ENCODE results near the gene PTCSC3.
"Not testable (repeated sequence)": the region's sequence is repeated elsewhere in the genome, so short reads cannot be mapped to it uniquely, and the experiment has no call there.

The PTCSC3 gene

DNA sequence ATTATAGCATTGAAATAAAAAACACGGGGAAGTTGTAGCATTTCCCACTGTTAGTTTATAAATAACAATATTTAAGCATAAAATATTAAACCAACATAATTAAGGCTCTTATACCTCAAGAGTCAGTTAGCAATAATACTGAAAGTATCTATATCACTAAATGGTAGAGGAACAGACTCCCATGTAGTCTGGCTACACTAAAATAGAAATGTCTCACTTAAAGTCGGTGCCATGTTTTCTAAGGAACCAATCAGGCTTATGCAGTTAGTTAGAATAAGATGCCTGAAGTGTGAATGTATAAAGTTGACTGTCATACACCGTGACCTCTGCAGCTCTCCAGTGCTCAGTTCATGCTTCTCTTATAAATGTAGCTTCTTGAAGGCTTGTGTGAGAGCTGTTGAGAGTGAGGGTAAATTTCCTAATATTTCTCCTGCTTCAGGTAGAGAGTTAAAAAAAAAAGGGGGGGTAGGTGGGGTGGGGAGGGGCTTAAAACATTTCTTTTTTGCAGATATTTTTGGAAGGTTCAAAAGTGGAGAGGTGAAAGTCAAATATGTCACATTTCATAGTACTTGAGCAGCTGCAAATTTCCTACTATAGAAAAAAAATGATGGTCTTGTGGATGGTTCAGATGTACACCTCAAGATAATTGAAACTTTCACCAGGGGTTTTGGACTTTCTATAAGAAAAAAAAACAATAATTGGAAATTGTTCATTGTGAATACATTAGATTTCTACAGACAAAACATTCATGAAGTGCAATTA is 64.5 kb downstream of the PTCSC3 start:
- H3K27me3 ChIP-seq (ENCODE audit: insufficient read depth, low read depth, severe bottlenecking) = peaks cover 87% of the 10 kb centered on the region
- H3K36me3 ChIP-seq = no peaks in the 10 kb centered on the region
- TF ChIP-seq, protein P1, sequence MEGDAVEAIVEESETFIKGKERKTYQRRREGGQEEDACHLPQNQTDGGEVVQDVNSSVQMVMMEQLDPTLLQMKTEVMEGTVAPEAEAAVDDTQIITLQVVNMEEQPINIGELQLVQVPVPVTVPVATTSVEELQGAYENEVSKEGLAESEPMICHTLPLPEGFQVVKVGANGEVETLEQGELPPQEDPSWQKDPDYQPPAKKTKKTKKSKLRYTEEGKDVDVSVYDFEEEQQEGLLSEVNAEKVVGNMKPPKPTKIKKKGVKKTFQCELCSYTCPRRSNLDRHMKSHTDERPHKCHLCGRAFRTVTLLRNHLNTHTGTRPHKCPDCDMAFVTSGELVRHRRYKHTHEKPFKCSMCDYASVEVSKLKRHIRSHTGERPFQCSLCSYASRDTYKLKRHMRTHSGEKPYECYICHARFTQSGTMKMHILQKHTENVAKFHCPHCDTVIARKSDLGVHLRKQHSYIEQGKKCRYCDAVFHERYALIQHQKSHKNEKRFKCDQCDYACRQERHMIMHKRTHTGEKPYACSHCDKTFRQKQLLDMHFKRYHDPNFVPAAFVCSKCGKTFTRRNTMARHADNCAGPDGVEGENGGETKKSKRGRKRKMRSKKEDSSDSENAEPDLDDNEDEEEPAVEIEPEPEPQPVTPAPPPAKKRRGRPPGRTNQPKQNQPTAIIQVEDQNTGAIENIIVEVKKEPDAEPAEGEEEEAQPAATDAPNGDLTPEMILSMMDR (IDR thresholded peaks at IDR 0.05; ENCODE audit: low read depth, low read length) = no peak
- no peaks in the 10 kb centered on the region for H3K9me3 ChIP-seq (ENCODE audit: severe bottlenecking)
- DNase-seq = no peak
- H3K27ac ChIP-seq = no peak overlapping the region
- no peak overlapping the region for H3K4me3 ChIP-seq (ENCODE audit: low read depth, low read length)

- no peaks in the 10 kb centered on the region for H3K36me3 ChIP-seq
- DNase-seq = no peak
- H3K4me3 ChIP-seq (ENCODE audit: low read depth, low read length) = no peak overlapping the region
- no peak overlapping the region for H3K27ac ChIP-seq
- H3K9me3 ChIP-seq (ENCODE audit: severe bottlenecking) = no peaks in the 10 kb centered on the region
- H3K27me3 ChIP-seq (ENCODE audit: insufficient read depth, low read depth, severe bottlenecking) = peaks cover 75% of the 10 kb centered on the region
- TF ChIP-seq, protein P1 (IDR thresholded peaks at IDR 0.05; ENCODE audit: low read depth, low read length) = no peak
Observed at GRCh38 chr14:36105401-36105800, 71.1 kb downstream of the PTCSC3 start.

DNA sequence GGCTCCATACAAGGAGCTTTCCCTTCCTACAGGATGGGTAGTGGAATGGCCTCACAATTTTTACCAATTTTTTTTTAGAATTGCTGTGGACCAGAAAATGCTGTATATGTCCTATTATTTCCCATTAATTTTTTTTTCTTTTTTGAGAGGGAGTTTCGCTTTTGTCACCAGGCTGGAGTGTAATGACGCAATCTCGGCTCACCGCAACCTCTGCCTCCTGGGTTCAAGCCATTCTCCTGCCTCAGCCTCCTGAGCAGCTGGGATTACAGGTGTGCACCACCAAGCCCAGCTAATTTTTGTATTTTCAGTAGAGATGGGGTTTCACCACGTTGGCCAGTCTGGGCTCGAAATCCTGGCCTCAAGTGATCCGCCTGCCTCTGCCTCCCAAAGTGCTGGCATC is 72.3 kb downstream of the PTCSC3 start:
- not testable (repeated sequence) for DNase-seq; H3K4me3 ChIP-seq (ENCODE audit: low read depth, low read length); H3K9me3 ChIP-seq (ENCODE audit: severe bottlenecking); H3K36me3 ChIP-seq; H3K27ac ChIP-seq
- H3K27me3 ChIP-seq (ENCODE audit: insufficient read depth, low read depth, severe bottlenecking) = peaks cover 74% of the 10 kb centered on the region

GRCh38 chr14:36099619-36100018 is 76.9 kb downstream of the PTCSC3 start:
- H3K27me3 ChIP-seq (ENCODE audit: insufficient read depth, low read depth, severe bottlenecking) = peaks cover 84% of the 10 kb centered on the region
- H3K27ac ChIP-seq = no peak overlapping the region
- H3K9me3 ChIP-seq (ENCODE audit: severe bottlenecking) = no peaks in the 10 kb centered on the region
- H3K4me3 ChIP-seq (ENCODE audit: low read depth, low read length) = no peak overlapping the region
- DNase-seq = no peak
- TF ChIP-seq, protein P1 (IDR thresholded peaks at IDR 0.05; ENCODE audit: low read depth, low read length) = no peak
- H3K36me3 ChIP-seq = no peaks in the 10 kb centered on the region

GRCh38 chr14:36097356-36097755 is 79.2 kb downstream of the PTCSC3 start:
- H3K9me3 ChIP-seq (ENCODE audit: severe bottlenecking) = no peaks in the 10 kb centered on the region
- TF ChIP-seq, protein P1 (IDR thresholded peaks at IDR 0.05; ENCODE audit: low read depth, low read length) = no peak
- peaks cover 80% of the 10 kb centered on the region for H3K27me3 ChIP-seq (ENCODE audit: insufficient read depth, low read depth, severe bottlenecking)
- H3K4me3 ChIP-seq (ENCODE audit: low read depth, low read length) = no peak overlapping the region
- no peak for DNase-seq
- H3K36me3 ChIP-seq = no peaks in the 10 kb centered on the region
- no peak overlapping the region for H3K27ac ChIP-seq

- H3K27ac ChIP-seq = no peak overlapping the region
- peaks cover 82% of the 10 kb centered on the region for H3K27me3 ChIP-seq (ENCODE audit: insufficient read depth, low read depth, severe bottlenecking)
- no peak overlapping the region for H3K4me3 ChIP-seq (ENCODE audit: low read depth, low read length)
- DNase-seq = no peak
- TF ChIP-seq, protein P1 (IDR thresholded peaks at IDR 0.05; ENCODE audit: low read depth, low read length) = no peak
- H3K36me3 ChIP-seq = no peaks in the 10 kb centered on the region
- H3K9me3 ChIP-seq (ENCODE audit: severe bottlenecking) = no peaks in the 10 kb centered on the region
Observed at GRCh38 chr14:36096090-36096489, 80.4 kb downstream of the PTCSC3 start.

Measured in WERI-Rb-1 (cell line).